Testis (tissue), 2 donors: ENCODE measurements around the gene MACROH2A1.

Experiments used
- CTCF ChIP-seq, 3 experiments: fragments of 450-650 bp in 2 of 3; fragments of 200-600 bp in 1 of 3; sonication (generic) in 1 of 3; IDR thresholded peaks; one replicate each; pipeline ENCODE4 v1.5.1; 2016 to 2019; ENCODE audit warnings: antibody characterized with exemption in 3 of 3, mild to moderate bottlenecking in 2 of 3, moderate library complexity in 1 of 3
- POLR2A ChIP-seq: fragments of 450-650 bp; IDR thresholded peaks from one replicate; pipeline ENCODE4 v1.6.1; 2017; ENCODE audit warnings: antibody characterized with exemption, mild to moderate bottlenecking, moderate library complexity

DNA sequence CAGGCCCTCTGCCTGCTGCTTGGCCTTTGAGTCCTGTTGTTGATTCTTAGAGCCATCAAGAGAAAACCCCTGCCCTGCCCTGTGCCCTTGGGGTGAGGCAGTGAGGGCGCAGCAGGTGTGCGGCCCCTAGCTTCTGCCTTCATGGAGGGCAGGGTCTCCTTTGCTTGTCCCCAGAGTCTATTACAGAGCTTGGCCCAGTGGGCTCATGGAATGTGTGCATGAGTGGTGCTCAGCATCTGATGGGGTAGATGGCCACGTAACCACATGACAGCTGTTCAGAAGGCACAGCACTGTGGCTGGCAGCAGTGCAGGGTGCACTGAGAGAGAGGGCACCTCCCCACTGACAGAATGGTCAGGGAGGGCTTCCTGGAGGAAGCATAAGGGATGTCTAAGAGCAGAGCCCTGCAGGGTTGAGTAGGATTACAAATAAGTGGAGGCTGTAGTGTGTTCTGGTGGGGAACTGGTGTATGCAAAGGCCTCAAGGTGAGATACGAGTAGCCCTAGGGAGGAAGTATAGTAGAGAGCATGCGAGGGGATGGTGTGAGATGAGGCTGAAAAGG is 70.8 kb downstream of the MACROH2A1 start:
- TF ChIP-seq POLR2A (no peak), CTCF (IDR thresholded peaks at IDR 0.05) (no peak)
